ENCODE results near the gene INSRR.

Gene INSRR

GRCh38 chr1:156886583-156887281 is 27.8 kb upstream of the INSRR start:
- H3K4me1 Mint-ChIP-seq (ENCODE audit: low read depth) = peaks cover 6% of the 10 kb centered on the region
- H3K9me3 Mint-ChIP-seq = no peaks in the 10 kb centered on the region
- no peak overlapping the region for H3K4me3 Mint-ChIP-seq
- intact Hi-C loops (cut with micrococcal nuclease) = no loop called here
- H3K27ac Mint-ChIP-seq = no peak overlapping the region
- no peaks in the 10 kb centered on the region for H3K36me3 Mint-ChIP-seq (ENCODE audit: low read depth)
- peaks cover 66% of the 10 kb centered on the region for H3K27me3 Mint-ChIP-seq

- no peaks in the 10 kb centered on the region for H3K9me3 Mint-ChIP-seq
- H3K4me1 Mint-ChIP-seq (ENCODE audit: low read depth) = peaks cover 5% of the 10 kb centered on the region
- intact Hi-C loops (cut with micrococcal nuclease) = no loop called here
- H3K27ac Mint-ChIP-seq = no peak overlapping the region
- peaks cover 60% of the 10 kb centered on the region for H3K27me3 Mint-ChIP-seq
- no peak overlapping the region for H3K4me3 Mint-ChIP-seq
- H3K36me3 Mint-ChIP-seq (ENCODE audit: low read depth) = no peaks in the 10 kb centered on the region
These were observed 27.0 kb upstream of the INSRR start for GRCh38 chr1:156885880-156886355.

- Mint-ChIP-seq H3K4me1 (ENCODE audit: low read depth) (peaks cover 4% of the 10 kb centered on the region), H3K27ac (no peak overlapping the region), H3K36me3 (ENCODE audit: low read depth) (no peaks in the 10 kb centered on the region), H3K9me3 (no peaks in the 10 kb centered on the region), H3K4me3 (no peak overlapping the region), H3K27me3 (peaks cover 61% of the 10 kb centered on the region)
- intact Hi-C loops (cut with micrococcal nuclease) = no loop called here
These were observed 26.4 kb upstream of the INSRR start for GRCh38 chr1:156885314-156885713.

GRCh38 chr1:156884560-156885184 is 25.8 kb upstream of the INSRR start:
- no peaks in the 10 kb centered on the region for H3K36me3 Mint-ChIP-seq (ENCODE audit: low read depth)
- intact Hi-C loops (cut with micrococcal nuclease) = no loop called here
- no peaks in the 10 kb centered on the region for H3K4me1 Mint-ChIP-seq (ENCODE audit: low read depth)
- H3K9me3 Mint-ChIP-seq = no peaks in the 10 kb centered on the region
- H3K4me3 Mint-ChIP-seq = no peak overlapping the region
- no peak overlapping the region for H3K27ac Mint-ChIP-seq
- H3K27me3 Mint-ChIP-seq = peaks cover 63% of the 10 kb centered on the region

- no peak overlapping the region for H3K4me3 Mint-ChIP-seq
- H3K4me1 Mint-ChIP-seq (ENCODE audit: low read depth) = no peaks in the 10 kb centered on the region
- H3K27me3 Mint-ChIP-seq = peaks cover 64% of the 10 kb centered on the region
- H3K36me3 Mint-ChIP-seq (ENCODE audit: low read depth) = no peaks in the 10 kb centered on the region
- H3K9me3 Mint-ChIP-seq = no peaks in the 10 kb centered on the region
- intact Hi-C loops (cut with micrococcal nuclease) = no loop called here
- no peak overlapping the region for H3K27ac Mint-ChIP-seq
These were observed 25.0 kb upstream of the INSRR start for GRCh38 chr1:156883919-156884318.

GRCh38 chr1:156882543-156882942 is 23.6 kb upstream of the INSRR start:
- Mint-ChIP-seq H3K9me3 (no peaks in the 10 kb centered on the region), H3K27me3 (peaks cover 62% of the 10 kb centered on the region)

GRCh38 chr1:156881663-156882062 is 22.7 kb upstream of the INSRR start:
- Mint-ChIP-seq H3K4me1 (ENCODE audit: low read depth) (no peaks in the 10 kb centered on the region), H3K36me3 (ENCODE audit: low read depth) (no peaks in the 10 kb centered on the region), H3K27me3 (peaks cover 57% of the 10 kb centered on the region), H3K27ac (no peak overlapping the region), H3K9me3 (no peaks in the 10 kb centered on the region), H3K4me3 (no peak overlapping the region)
- intact Hi-C loops (cut with micrococcal nuclease) = no loop called here

More at GRCh38 chr1:156882543-156882942, 23.6 kb upstream of the INSRR start:
- Mint-ChIP-seq H3K4me1 (ENCODE audit: low read depth) (no peaks in the 10 kb centered on the region), H3K27ac (no peak overlapping the region), H3K4me3 (no peak overlapping the region), H3K36me3 (ENCODE audit: low read depth) (no peaks in the 10 kb centered on the region)
- intact Hi-C loops (cut with micrococcal nuclease) = no loop called here

- H3K4me3 Mint-ChIP-seq = no peak overlapping the region
- intact Hi-C loops (cut with micrococcal nuclease) = no loop called here
- H3K27me3 Mint-ChIP-seq = peaks cover 56% of the 10 kb centered on the region
- no peaks in the 10 kb centered on the region for H3K9me3 Mint-ChIP-seq
- no peak overlapping the region for H3K27ac Mint-ChIP-seq
- H3K36me3 Mint-ChIP-seq (ENCODE audit: low read depth) = no peaks in the 10 kb centered on the region
- H3K4me1 Mint-ChIP-seq (ENCODE audit: low read depth) = no peaks in the 10 kb centered on the region
These were observed 22.2 kb upstream of the INSRR start for GRCh38 chr1:156881101-156881500.

GRCh38 chr1:156880473-156880872 is 21.6 kb upstream of the INSRR start:
- Mint-ChIP-seq H3K4me1 (ENCODE audit: low read depth) (no peaks in the 10 kb centered on the region), H3K9me3 (no peaks in the 10 kb centered on the region), H3K27ac (no peak overlapping the region), H3K27me3 (peaks cover 51% of the 10 kb centered on the region), H3K4me3 (no peak overlapping the region), H3K36me3 (ENCODE audit: low read depth) (no peaks in the 10 kb centered on the region)
- intact Hi-C loops (cut with micrococcal nuclease) = no loop called here

GRCh38 chr1:156879876-156880275 is 21.0 kb upstream of the INSRR start:
- no peaks in the 10 kb centered on the region for H3K36me3 Mint-ChIP-seq (ENCODE audit: low read depth)
- H3K4me1 Mint-ChIP-seq (ENCODE audit: low read depth) = no peaks in the 10 kb centered on the region
- H3K27ac Mint-ChIP-seq = no peak overlapping the region
- no peaks in the 10 kb centered on the region for H3K9me3 Mint-ChIP-seq
- H3K27me3 Mint-ChIP-seq = peaks cover 52% of the 10 kb centered on the region
- H3K4me3 Mint-ChIP-seq = no peak overlapping the region
- intact Hi-C loops (cut with micrococcal nuclease) = no loop called here

GRCh38 chr1:156877433-156878170 is 18.7 kb upstream of the INSRR start:
- Mint-ChIP-seq H3K36me3 (ENCODE audit: low read depth) (no peaks in the 10 kb centered on the region), H3K27me3 (peaks cover 52% of the 10 kb centered on the region), H3K9me3 (no peaks in the 10 kb centered on the region), H3K27ac (no peak overlapping the region), H3K4me3 (no peak overlapping the region), H3K4me1 (ENCODE audit: low read depth) (no peaks in the 10 kb centered on the region)
- intact Hi-C loops (cut with micrococcal nuclease) = no loop called here

GRCh38 chr1:156876281-156876680 is 17.4 kb upstream of the INSRR start:
- Mint-ChIP-seq H3K36me3 (ENCODE audit: low read depth) (no peaks in the 10 kb centered on the region), H3K4me1 (ENCODE audit: low read depth) (no peaks in the 10 kb centered on the region), H3K4me3 (no peak overlapping the region), H3K9me3 (no peaks in the 10 kb centered on the region), H3K27ac (no peak overlapping the region), H3K27me3 (peaks cover 54% of the 10 kb centered on the region)
- intact Hi-C loops (cut with micrococcal nuclease) = no loop called here

GRCh38 chr1:156875341-156875615 is 16.4 kb upstream of the INSRR start:
- no peaks in the 10 kb centered on the region for H3K36me3 Mint-ChIP-seq (ENCODE audit: low read depth)
- intact Hi-C loops (cut with micrococcal nuclease) = no loop called here
- H3K27me3 Mint-ChIP-seq = peaks cover 50% of the 10 kb centered on the region
- no peak overlapping the region for H3K27ac Mint-ChIP-seq
- H3K9me3 Mint-ChIP-seq = no peaks in the 10 kb centered on the region
- no peak overlapping the region for H3K4me3 Mint-ChIP-seq
- H3K4me1 Mint-ChIP-seq (ENCODE audit: low read depth) = no peaks in the 10 kb centered on the region

GRCh38 chr1:156874572-156875340 is 15.8 kb upstream of the INSRR start:
- H3K4me1 Mint-ChIP-seq (ENCODE audit: low read depth) = no peaks in the 10 kb centered on the region
- H3K27ac Mint-ChIP-seq = no peak overlapping the region
- no peaks in the 10 kb centered on the region for H3K36me3 Mint-ChIP-seq (ENCODE audit: low read depth)
- no peaks in the 10 kb centered on the region for H3K9me3 Mint-ChIP-seq
- intact Hi-C loops (cut with micrococcal nuclease) = no loop called here
- peaks cover 48% of the 10 kb centered on the region for H3K27me3 Mint-ChIP-seq
- no peak overlapping the region for H3K4me3 Mint-ChIP-seq

Measured in dendritic cell treated with granulocyte-macrophage colony-stimulating factor and Interleukin-4, amounts not matched to agents 40 ng/mL and 50 ng/mL, for 4 days (primary cell).